Measurements from ENCODE around the gene WDR1.

- TF ChIP-seq CTCF (IDR thresholded peaks at IDR 0.05) (no peak), POLR2A (IDR thresholded peaks at IDR 0.05) (no peak)
Observed at GRCh38 chr4:10066206-10066605, 50.4 kb downstream of the WDR1 start.
